ENCODE results near the gene B3GNT7.
"Not testable (repeated sequence)": the region's sequence is repeated elsewhere in the genome, so short reads cannot be mapped to it uniquely, and the experiment has no call there.

GRCh38 chr2:231401101-231401500 is 5.6 kb downstream of the B3GNT7 start:
- not testable (repeated sequence) for TF ChIP-seq CTCF (IDR thresholded peaks at IDR 0.05; ENCODE audit: low read depth, low read length, poor library complexity, severe bottlenecking); EZH2phosphoT487 (IDR thresholded peaks at IDR 0.05; ENCODE audit: borderline replicate concordance, low read length)
